Measurements from ENCODE around the gene GSTO2.

GRCh38 chr10:104337985-104338735 is 69.2 kb downstream of the GSTO2 start, which contains the start of gene ITPRIP:
- TF ChIP-seq, protein P1, sequence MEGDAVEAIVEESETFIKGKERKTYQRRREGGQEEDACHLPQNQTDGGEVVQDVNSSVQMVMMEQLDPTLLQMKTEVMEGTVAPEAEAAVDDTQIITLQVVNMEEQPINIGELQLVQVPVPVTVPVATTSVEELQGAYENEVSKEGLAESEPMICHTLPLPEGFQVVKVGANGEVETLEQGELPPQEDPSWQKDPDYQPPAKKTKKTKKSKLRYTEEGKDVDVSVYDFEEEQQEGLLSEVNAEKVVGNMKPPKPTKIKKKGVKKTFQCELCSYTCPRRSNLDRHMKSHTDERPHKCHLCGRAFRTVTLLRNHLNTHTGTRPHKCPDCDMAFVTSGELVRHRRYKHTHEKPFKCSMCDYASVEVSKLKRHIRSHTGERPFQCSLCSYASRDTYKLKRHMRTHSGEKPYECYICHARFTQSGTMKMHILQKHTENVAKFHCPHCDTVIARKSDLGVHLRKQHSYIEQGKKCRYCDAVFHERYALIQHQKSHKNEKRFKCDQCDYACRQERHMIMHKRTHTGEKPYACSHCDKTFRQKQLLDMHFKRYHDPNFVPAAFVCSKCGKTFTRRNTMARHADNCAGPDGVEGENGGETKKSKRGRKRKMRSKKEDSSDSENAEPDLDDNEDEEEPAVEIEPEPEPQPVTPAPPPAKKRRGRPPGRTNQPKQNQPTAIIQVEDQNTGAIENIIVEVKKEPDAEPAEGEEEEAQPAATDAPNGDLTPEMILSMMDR (conservative IDR thresholded peaks at IDR 0.05; ENCODE audit: low read depth, low read length) = no peak; the same call in 1 of the 2 replicates
- peak; percentile 97 for TF ChIP-seq POLR2A (IDR thresholded peaks at IDR 0.05; ENCODE audit: low read depth, low read length)
- no peak for TF ChIP-seq RCOR1 (IDR thresholded peaks at IDR 0.05; ENCODE audit: insufficient replicate concordance, low read length)
- TF ChIP-seq RFX5 (IDR thresholded peaks at IDR 0.05; ENCODE audit: low read depth, low read length) = no peak
- no peak for TF ChIP-seq MAFK (IDR thresholded peaks at IDR 0.05; ENCODE audit: low read depth, low read length)

Data from IMR-90 (cell line).